GM12874 (cell line): ENCODE data around the gene HDLBP.

Source experiments
- TF ChIP-seq, protein P1 (sequence below): IDR thresholded peaks from 2 replicates; pipeline ENCODE4 v1.5.1; 2011; ENCODE audit warnings: low read depth, mild to moderate bottlenecking, control low read depth, low read length, moderate library complexity; ENCODE audit not compliant: insufficient read depth

Gene HDLBP

DNA sequence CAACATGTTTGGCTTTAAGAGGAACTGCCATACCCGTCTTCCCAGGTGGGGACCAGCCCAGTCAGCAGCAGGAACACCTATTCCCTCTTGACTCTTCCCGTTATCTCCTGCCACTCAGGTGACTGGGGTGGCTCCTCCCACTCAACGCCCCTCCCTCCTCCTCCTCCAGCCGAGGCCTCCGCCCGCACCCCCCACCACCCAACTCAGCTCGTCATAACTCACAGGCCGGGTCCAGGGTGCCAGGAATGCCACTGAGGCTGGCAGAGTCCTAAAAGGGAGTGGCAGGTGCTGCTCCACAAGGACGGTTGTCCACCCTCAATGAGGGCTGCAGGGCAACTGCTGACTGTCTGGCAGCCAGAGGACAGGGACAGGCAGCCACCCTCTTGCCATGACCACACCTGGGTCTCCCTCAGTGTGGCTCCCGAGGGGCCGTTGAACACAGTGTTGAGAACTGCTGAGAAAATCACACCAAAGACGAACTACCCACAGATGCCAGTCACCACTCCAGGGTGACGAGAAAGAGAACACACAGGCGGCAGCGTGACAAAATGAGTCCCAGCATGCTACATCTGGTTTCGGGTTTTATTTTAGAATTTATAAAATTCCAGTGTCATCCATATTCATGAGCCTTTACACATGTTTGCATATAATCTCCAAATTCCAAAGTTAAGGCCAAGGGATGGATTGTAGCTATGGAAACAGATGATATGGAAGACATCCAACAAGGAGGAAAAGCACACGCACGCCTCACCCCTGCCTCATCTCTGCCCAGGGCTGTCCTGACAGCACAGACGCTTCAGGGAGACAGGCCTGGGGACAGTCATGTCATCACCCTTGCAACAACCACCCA is 88.5 kb downstream of the HDLBP start:
- TF ChIP-seq, protein P1, sequence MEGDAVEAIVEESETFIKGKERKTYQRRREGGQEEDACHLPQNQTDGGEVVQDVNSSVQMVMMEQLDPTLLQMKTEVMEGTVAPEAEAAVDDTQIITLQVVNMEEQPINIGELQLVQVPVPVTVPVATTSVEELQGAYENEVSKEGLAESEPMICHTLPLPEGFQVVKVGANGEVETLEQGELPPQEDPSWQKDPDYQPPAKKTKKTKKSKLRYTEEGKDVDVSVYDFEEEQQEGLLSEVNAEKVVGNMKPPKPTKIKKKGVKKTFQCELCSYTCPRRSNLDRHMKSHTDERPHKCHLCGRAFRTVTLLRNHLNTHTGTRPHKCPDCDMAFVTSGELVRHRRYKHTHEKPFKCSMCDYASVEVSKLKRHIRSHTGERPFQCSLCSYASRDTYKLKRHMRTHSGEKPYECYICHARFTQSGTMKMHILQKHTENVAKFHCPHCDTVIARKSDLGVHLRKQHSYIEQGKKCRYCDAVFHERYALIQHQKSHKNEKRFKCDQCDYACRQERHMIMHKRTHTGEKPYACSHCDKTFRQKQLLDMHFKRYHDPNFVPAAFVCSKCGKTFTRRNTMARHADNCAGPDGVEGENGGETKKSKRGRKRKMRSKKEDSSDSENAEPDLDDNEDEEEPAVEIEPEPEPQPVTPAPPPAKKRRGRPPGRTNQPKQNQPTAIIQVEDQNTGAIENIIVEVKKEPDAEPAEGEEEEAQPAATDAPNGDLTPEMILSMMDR: no peak

DNA sequence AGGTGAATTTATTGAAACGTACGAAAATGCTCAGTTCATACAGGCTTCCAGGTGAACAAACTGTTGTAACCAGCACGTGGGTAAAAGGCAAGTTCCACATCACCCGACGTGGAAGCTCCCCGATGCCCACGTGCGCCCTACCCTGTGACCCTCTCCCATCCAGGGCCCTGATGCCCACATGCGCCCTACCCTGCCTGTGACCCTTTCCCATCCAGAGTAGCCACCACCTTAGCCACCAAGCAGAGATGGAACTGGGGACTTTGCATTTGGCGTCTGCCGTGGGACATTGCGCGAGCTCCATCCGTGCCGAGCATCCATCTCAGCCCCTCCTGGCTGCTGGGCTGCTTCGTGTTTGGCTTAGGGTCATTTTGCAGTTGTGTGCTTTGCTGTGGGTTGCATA is 89.5 kb downstream of the HDLBP start:
- TF ChIP-seq, protein P1: no peak

DNA sequence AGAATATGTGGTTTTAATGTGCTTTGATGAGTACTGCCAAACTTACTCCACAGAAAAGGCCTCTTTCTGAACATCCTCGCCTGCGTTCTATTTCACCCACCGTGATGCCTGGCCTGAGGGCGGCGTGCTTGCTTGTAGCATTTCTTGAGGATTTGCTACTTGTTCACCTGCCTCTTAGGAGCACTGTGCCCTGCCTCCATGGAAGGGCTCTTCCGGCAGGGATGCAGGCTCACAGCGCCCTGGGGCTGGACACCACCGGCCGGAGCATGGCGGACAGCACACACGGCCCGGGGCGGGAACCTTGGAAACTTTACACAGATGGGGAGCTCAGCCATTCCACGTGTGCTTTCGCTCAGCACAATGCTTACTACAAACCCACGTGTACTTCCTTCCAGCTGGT is 89.9 kb downstream of the HDLBP start:
- TF ChIP-seq, protein P1: no peak

DNA sequence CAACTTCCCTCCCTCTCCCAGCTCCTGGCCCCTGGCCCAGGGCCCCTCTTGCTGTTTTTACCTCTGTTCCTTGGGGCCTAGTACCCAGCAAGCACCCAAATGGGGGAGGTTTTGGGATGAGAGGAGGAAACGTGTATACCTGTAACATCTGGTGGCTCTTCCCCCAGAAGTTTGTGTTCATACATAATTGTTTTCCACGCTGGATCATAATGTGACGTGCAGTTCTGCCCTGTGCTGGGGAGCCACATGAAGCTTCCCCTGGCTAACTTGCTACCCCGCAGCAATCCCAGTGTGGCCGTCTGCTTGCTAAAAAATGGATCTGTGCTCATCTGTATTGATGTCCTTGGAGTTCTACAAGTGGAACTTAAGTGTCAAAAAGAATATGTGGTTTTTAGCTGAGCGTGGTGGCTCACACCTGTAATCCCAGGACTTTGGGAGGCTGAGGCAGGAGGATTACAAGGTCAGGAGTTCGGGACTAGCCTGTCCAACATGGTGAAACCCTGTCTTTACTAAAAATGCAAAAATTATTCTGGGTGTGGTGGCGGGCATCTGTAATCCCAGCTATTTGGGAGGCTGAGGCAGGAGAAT is 90.5 kb downstream of the HDLBP start:
- TF ChIP-seq, protein P1: no peak

DNA sequence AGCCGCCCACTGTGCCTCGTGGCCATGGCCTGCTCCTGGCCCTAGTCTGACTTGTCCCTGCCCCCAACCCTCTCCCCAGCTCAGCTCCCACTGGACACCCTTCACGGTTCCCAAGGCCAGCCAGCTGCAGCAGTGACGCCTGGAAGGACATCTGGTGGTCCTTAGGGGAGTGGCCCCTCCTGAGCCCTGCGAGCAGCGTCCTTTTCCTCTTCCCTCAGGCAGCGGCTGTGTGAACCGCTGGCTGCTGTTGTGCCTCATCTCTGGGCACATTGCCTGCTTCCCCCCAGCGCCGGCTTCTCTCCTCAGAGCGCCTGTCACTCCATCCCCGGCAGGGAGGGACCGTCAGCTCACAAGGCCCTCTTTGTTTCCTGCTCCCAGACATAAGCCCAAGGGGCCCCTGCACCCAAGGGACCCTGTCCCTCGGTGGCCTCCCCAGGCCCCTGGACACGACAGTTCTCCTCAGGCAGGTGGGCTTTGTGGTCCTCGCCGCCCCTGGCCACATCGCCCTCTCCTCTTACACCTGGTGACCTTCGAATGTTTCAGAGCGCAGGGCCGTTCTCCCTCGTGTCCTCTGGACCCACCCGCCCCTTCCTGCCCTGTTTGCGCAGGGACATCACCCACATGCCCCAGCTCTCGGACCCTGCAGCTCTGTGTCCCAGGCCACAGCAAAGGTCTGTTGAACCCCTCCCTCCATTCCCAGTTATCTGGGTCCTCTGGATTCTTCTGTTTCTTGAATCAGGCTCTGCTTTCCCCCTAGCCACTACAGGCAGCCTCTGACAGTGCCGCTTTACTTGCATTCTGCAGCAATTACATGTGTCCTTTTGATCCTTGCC is 91.2 kb downstream of the HDLBP start:
- TF ChIP-seq, protein P1: no peak

DNA sequence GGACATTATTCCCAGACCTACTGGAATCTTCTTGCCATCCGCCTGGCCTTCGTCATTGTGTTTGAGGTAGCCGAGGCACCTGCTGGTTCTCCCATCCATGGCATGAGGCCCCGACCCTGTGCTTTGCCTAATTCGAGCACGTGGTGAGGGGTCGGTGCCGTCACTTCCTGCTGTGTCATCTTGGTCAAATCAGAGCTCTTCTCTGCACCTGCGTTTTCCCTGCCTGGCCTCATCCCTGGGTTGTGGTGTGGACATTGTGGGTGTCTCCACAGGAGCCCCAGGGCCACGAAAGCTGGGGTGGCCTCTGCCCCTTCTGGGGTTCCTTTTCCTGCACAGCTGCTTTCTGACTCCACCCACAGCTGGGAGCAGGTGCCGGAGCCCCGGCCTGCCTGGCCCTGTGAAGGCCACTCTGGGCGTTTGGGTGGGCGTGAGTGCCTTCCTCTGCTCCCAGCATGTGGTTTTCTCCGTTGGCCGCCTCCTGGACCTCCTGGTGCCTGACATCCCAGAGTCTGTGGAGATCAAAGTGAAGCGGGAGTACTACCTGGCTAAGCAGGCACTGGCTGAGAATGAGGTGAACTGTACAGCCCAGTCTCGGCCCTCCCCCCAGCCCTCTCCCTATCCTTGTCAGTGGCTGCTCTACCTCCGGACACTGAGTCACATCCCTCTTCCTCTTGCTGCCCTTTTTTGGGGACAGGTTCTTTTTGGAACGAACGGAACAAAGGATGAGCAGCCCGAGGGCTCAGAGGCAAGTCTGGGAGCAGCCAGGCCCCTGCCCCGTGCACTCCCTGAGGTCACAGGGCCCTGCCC is 92.1 kb downstream of the HDLBP start:
- TF ChIP-seq, protein P1: no peak
